NCI-H524 treated with DMSO at 0.1 percent for 48 hours (cell line): ENCODE measurements around the gene HDAC4.

Experiments
- DNase-seq: peaks from one replicate; lab custom pipeline; 2025; lab: John Stamatoyannopoulos, UW

HDAC4 gene

GRCh38 chr2:239368906-239369552 lies 31.8 kb downstream of the HDAC4 start:
- DNase-seq = no peak

- DNase-seq = no peak
Measured at GRCh38 chr2:239368321-239368720, 32.5 kb downstream of the HDAC4 start.

- no peak for DNase-seq
Measured at GRCh38 chr2:239366740-239367139, 34.1 kb downstream of the HDAC4 start.

GRCh38 chr2:239365782-239366435 lies 34.9 kb downstream of the HDAC4 start:
- DNase-seq = no peak

- DNase-seq = no peak
Measured at GRCh38 chr2:239365071-239365781, 35.6 kb downstream of the HDAC4 start.

GRCh38 chr2:239363946-239364637 lies 36.7 kb downstream of the HDAC4 start:
- DNase-seq = no peak

- no peak for DNase-seq
Measured at GRCh38 chr2:239362507-239362906, 38.3 kb downstream of the HDAC4 start.

- no peak for DNase-seq
Measured at GRCh38 chr2:239361311-239361642, 39.5 kb downstream of the HDAC4 start.

- DNase-seq = no peak
Measured at GRCh38 chr2:239360421-239361310, 40.2 kb downstream of the HDAC4 start.

- no peak for DNase-seq
Measured at GRCh38 chr2:239360008-239360407, 40.8 kb downstream of the HDAC4 start.

- DNase-seq = no peak
Measured at GRCh38 chr2:239359196-239359912, 41.5 kb downstream of the HDAC4 start.

- no peak for DNase-seq
Measured at GRCh38 chr2:239358062-239358754, 42.6 kb downstream of the HDAC4 start.

GRCh38 chr2:239355724-239356123 lies 45.1 kb downstream of the HDAC4 start:
- DNase-seq = no peak

- no peak for DNase-seq
Measured at GRCh38 chr2:239355139-239355538, 45.7 kb downstream of the HDAC4 start.

GRCh38 chr2:239354791-239355136 lies 46.1 kb downstream of the HDAC4 start:
- DNase-seq = no peak

GRCh38 chr2:239354132-239354790 lies 46.6 kb downstream of the HDAC4 start:
- no peak for DNase-seq

GRCh38 chr2:239353692-239354091 lies 47.1 kb downstream of the HDAC4 start:
- no peak for DNase-seq

- no peak for DNase-seq
Measured at GRCh38 chr2:239351687-239352086, 49.1 kb downstream of the HDAC4 start.

- no peak for DNase-seq
Measured at GRCh38 chr2:239349453-239350135, 51.2 kb downstream of the HDAC4 start.
